Measurements from ENCODE around the gene HDGF.

Gene HDGF

DNA sequence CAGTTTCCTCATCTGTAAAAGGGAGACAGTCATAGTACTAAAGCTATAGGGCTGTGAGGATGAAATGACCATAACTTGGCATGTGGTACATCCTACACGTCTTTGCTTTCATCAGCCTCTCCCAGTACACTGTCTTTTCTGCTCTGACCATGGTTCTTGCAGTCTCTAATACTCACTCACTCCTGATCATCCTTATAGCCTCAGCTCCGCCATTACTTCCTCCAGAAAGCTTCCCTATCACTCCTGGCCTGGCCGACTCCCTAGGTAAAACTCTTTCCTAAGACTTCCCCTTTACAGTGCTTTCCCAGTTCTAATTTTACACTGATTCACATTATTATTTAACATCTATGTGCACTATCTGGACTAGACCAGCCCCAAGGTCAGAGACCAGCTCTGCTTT lies 5.6 kb downstream of the HDGF start:
- no peak for FAIRE-seq
- TF ChIP-seq, protein P1, sequence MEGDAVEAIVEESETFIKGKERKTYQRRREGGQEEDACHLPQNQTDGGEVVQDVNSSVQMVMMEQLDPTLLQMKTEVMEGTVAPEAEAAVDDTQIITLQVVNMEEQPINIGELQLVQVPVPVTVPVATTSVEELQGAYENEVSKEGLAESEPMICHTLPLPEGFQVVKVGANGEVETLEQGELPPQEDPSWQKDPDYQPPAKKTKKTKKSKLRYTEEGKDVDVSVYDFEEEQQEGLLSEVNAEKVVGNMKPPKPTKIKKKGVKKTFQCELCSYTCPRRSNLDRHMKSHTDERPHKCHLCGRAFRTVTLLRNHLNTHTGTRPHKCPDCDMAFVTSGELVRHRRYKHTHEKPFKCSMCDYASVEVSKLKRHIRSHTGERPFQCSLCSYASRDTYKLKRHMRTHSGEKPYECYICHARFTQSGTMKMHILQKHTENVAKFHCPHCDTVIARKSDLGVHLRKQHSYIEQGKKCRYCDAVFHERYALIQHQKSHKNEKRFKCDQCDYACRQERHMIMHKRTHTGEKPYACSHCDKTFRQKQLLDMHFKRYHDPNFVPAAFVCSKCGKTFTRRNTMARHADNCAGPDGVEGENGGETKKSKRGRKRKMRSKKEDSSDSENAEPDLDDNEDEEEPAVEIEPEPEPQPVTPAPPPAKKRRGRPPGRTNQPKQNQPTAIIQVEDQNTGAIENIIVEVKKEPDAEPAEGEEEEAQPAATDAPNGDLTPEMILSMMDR (IDR thresholded peaks at IDR 0.05; ENCODE audit: insufficient read depth, missing control alignments): no peak

DNA sequence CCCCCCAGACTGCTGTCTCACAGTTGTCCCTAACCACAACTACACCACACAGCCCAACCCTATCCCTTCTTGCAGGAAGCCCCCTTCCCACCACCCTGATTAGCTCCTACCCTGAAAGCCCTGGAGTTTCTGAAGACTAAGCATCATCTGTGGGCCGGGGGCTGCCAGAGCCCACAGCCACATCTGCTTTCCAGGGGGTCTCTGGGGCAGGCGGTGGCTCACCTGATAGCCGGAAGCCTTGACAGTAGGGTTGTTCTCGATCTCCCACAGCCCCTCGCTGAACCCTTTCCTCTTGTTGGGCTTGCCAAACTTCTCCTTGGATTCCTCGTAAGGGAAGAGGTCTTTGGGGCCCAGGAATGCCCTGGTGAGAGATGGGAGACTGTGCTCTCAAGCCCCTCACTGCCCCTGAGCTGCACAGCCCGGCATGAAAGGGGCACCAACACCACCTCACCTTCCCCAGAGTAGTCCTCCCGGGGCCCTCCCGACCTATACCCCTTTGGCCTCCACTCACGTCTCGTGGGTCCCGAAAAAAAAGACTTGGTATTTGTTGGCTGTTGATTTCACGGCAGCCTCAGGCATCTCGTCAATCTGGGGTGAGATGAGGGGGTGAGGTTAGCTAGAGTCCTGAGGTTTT lies 6.6 kb downstream of the HDGF start:
- TF ChIP-seq, protein P1 (IDR thresholded peaks at IDR 0.05; ENCODE audit: insufficient read depth, missing control alignments): no peak
- FAIRE-seq (no peak), DNase-seq (ENCODE audit: insufficient read length, low spot score) (no peak)

More for the DNA sequence above, 5.6 kb downstream of the HDGF start:
- DNase-seq (ENCODE audit: insufficient read length, low spot score): no peak

DNA sequence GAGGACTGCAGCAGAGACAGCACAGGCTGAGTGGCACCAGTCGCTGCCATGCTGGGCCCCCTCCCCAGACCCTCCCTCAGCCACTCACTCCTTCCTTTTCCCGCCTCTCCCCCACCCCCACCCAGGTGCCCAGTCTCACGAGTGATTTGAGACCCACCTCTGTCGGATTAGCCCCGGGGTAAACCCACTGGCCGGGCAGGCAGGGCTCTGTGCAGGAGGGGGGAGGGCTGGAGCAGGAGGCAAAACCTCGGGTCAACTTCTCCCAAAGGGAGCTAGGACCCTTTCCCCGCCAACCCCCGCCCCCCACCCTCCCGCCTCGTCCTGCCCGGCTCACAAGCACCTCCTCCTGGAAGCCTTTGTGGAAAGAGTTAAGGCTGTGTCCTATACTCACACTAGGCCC lies 7.1 kb downstream of the HDGF start:
- FAIRE-seq (no peak), DNase-seq (ENCODE audit: insufficient read length, low spot score) (no peak)

DNA sequence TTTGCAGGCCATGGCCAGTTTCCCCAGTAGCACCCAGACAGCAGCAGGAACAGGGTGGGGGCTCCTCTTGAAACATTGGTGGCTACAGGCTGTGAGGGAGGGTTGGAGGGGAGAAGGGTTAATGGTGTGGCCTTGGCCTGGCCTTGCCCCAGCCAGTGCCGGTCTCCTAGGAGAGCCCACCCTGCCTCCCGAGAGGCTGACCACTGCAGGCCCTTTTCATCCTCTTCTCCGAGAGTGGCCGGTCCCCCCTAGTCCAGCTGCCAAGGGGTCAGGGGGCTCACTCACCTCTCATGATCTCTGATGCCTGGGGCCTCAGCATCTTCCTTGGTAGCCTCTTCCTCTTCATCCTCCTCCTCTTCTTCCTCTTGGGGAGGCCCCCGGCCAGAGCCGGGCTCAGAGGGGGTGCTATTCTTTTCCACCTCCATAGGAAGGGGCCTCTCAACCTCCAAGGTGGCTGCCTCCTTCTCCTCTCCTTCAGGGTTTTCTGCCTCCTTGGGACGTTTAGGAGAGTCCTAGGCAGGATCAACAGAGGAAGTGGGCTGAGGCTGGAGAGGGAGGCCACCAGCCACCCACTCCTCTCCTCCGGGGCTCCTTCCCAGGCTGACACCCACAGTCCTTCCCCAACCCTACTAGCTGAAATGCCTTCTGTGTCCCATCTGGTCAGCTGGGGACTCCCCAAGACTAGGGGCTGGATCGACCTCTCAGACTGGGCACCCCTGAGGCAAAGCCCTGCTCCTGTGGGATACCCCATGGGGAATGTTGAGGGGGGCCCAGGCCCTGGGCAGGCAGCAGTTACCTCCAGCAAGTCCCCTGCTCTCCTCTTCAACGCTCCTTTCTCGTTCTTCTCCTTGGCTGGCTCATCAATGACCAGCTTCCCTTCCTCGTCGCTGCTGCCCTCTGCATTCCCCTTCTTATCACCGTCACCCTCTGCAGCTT lies 7.8 kb downstream of the HDGF start:
- TF ChIP-seq, protein P1 (IDR thresholded peaks at IDR 0.05; ENCODE audit: insufficient read depth, missing control alignments): no peak
- FAIRE-seq (no peak), DNase-seq (ENCODE audit: insufficient read length, low spot score) (no peak)

More for the DNA sequence above, 7.1 kb downstream of the HDGF start:
- TF ChIP-seq, protein P1 (IDR thresholded peaks at IDR 0.05; ENCODE audit: insufficient read depth, missing control alignments): no peak

DNA sequence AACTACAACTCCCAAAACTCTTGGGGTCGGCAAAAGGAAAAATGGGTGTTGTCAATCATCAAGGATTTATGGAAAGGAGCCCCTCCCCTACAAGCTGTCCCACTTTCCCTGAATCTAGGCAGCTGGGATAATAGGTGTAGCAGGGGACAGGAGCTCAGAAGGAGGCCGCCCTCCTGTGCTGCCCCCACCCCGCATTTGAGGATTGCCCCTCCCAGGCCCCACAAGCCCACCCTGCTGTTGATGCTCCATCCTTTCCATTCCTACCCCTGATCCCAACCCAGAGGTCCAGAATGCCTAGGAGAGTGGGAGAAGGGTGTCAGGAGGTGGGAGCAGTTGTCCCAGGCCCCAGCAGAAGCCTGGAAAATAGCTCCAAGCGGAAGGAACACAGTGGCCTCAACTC lies 8.7 kb downstream of the HDGF start:
- DNase-seq (ENCODE audit: insufficient read length, low spot score) (no peak), FAIRE-seq (no peak)
- TF ChIP-seq, protein P1 (IDR thresholded peaks at IDR 0.05; ENCODE audit: insufficient read depth, missing control alignments): no peak

DNA sequence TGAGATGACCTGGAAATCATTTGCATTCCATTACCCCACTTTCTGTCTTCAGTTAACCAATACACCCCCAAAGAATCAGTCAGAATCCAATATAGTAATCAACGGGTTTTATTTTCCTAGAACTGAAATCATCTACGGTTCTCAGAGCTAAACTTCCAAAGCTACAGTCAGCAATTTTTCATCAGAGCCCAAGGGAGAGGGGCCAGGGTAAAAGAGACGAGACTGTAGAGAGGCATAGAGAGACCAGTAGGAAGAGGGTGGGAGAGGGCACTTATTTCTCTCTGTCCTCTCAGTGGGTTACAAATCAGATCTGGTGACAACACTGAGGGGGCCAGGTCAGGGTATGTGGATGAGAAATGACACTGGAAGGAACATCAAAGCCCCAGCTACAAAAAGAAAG lies 9.5 kb downstream of the HDGF start:
- no peak for FAIRE-seq
- DNase-seq (ENCODE audit: insufficient read length, low spot score): no peak
- TF ChIP-seq, protein P1 (IDR thresholded peaks at IDR 0.05; ENCODE audit: insufficient read depth, missing control alignments): no peak

All from D721Med (cell line).